ACC112 (cell line): ENCODE measurements around the gene PRSS22.

Source experiments
- H2AFZ ChIP-seq: fragments of 200-600 bp; sonication (generic); one replicate; pipeline ENCODE4 v1.6.0; 2017; ENCODE audit warnings: antibody characterized with exemption, low read length; ENCODE audit not compliant: unreplicated experiment
- H3K27ac ChIP-seq: fragments of 200-600 bp; sonication (generic); 2 replicates; pipeline ENCODE4 v1.5.1; 2014; ENCODE audit warnings: low read depth, mild to moderate bottlenecking, antibody characterized with exemption, low read length, moderate library complexity
- H3K27me3 ChIP-seq: fragments of 200-600 bp; sonication (generic); 2 replicates; pipeline ENCODE4 v1.6.1; 2014; ENCODE audit warnings: mild to moderate bottlenecking, antibody characterized with exemption, low read length, moderate library complexity, mixed read lengths; ENCODE audit not compliant: insufficient read depth
- H3K36me3 ChIP-seq: fragments of 200-600 bp; sonication (generic); 2 replicates; pipeline ENCODE4 v1.6.1; 2016; ENCODE audit warnings: mild to moderate bottlenecking, antibody characterized with exemption, low read length, moderate library complexity, mixed read lengths; ENCODE audit not compliant: insufficient read depth
- H3K4me1 ChIP-seq: fragments of 200-600 bp; sonication (generic); one replicate; pipeline ENCODE4 v1.6.1; 2016; ENCODE audit warnings: low read length, mixed read lengths; ENCODE audit not compliant: insufficient read depth, unreplicated experiment, control insufficient read depth
- H3K4me3 ChIP-seq: fragments of 200-600 bp; sonication (generic); 2 replicates; pipeline ENCODE4 v1.5.1; 2014; ENCODE audit warnings: mild to moderate bottlenecking, low read depth, low read length
- H3K79me2 ChIP-seq: fragments of 200-600 bp; sonication (generic); one replicate; pipeline ENCODE4 v1.6.0; 2016; ENCODE audit warnings: low read length; ENCODE audit not compliant: control insufficient read depth, unreplicated experiment, insufficient read depth

Gene PRSS22

GRCh38 chr16:2898831-2899563 lies 41.0 kb upstream of the PRSS22 start:
- no peaks in the 10 kb centered on the region for H3K27me3 ChIP-seq
- H3K79me2 ChIP-seq = peaks cover 4% of the 10 kb centered on the region
- H3K27ac ChIP-seq = no peak overlapping the region
- no peak overlapping the region for H3K4me3 ChIP-seq
- H2AFZ ChIP-seq = no peak overlapping the region
- peaks cover 21% of the 10 kb centered on the region for H3K4me1 ChIP-seq
- H3K36me3 ChIP-seq = no peaks in the 10 kb centered on the region

DNA sequence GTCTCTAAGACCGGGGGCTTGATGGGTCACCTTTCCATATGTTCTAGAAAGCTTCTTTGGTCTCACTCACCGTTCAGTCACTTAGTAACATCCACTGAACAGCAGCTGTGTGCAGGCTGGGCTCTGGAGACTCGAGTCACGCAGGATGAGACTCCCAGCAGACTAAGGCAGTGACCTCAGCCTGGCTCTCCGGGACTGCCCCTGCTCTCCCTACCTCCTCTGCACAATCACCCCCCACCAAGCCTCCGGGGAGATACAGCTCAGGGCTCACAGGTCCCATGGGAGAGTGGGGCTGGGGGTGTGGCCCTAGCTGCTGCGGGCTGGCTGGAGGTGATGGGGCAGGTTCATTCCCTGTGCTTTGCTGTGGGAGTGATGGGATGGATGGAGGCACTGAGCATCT lies 39.1 kb upstream of the PRSS22 start:
- H3K79me2 ChIP-seq = peaks cover 8% of the 10 kb centered on the region
- H3K27me3 ChIP-seq = no peaks in the 10 kb centered on the region
- no peak overlapping the region for H2AFZ ChIP-seq
- H3K27ac ChIP-seq = no peak overlapping the region
- H3K4me1 ChIP-seq = peaks cover 16% of the 10 kb centered on the region
- H3K36me3 ChIP-seq = no peaks in the 10 kb centered on the region
- no peak overlapping the region for H3K4me3 ChIP-seq

DNA sequence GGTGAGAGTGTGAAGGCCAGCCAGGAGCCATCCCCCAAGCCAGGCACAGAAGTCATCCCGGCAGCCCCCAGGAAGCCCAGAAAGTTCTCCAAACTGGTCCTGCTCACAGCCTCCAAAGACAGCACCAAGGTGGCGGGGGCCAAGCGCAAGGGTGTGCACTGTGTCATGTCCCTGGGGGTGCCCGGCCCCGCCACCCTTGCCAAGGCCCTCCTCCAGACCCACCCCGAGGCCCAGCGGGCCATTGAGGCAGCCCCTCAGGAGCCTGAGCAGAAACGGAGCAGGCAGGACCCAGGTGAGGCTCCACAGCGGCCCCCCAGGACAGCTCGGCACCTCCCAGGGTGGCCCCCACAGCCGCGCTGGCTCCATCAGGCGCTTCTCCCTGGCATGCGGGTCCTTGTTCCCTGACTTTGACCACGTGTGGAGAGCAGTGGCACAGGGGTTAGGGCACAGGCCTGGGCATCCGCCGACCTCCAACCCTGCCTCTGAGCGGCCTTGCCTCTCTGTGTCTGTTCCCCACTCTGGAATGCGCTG lies 38.6 kb upstream of the PRSS22 start:
- Histone ChIP-seq H3K36me3 (no peaks in the 10 kb centered on the region), H3K4me3 (no peak overlapping the region), H2AFZ (no peak overlapping the region), H3K27ac (no peak overlapping the region), H3K4me1 (peaks cover 16% of the 10 kb centered on the region), H3K79me2 (peaks cover 8% of the 10 kb centered on the region), H3K27me3 (no peaks in the 10 kb centered on the region)

GRCh38 chr16:2895813-2896212 lies 37.8 kb upstream of the PRSS22 start:
- no peaks in the 10 kb centered on the region for H3K36me3 ChIP-seq
- no peaks in the 10 kb centered on the region for H3K27me3 ChIP-seq
- peaks cover 8% of the 10 kb centered on the region for H3K79me2 ChIP-seq
- no peak overlapping the region for H2AFZ ChIP-seq
- H3K27ac ChIP-seq = no peak overlapping the region; the same call in 1 of the 2 replicates
- peaks cover 16% of the 10 kb centered on the region for H3K4me1 ChIP-seq
- no peak overlapping the region for H3K4me3 ChIP-seq

DNA sequence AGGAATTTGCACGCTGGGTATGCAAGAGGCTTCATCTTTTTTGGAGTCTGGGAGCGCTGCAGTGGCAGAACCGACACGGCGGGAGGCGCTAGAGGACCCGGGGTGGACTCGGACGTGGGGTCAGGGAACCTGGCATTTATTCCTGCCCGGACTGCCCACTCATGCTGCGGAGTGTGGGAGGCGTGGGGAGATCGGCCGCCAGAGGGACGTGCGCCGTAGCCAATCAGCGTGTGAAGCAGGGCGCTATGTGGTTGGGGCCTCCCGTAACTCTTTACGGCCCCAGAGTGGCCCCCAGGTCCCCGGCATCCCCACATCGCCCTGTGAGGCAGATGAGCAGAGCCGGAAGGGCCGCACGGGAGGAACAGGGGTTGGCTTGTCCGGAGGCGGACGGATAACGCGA lies 36.3 kb upstream of the PRSS22 start:
- Histone ChIP-seq H3K36me3 (no peaks in the 10 kb centered on the region), H3K27ac (no peak overlapping the region), H3K4me1 (peaks cover 16% of the 10 kb centered on the region), H2AFZ (no peak overlapping the region), H3K4me3 (no peak overlapping the region), H3K79me2 (peaks cover 8% of the 10 kb centered on the region), H3K27me3 (no peaks in the 10 kb centered on the region)

- Histone ChIP-seq H3K36me3 (no peaks in the 10 kb centered on the region), H3K4me1 (peaks cover 5% of the 10 kb centered on the region), H3K79me2 (peaks cover 26% of the 10 kb centered on the region), H2AFZ (peak overlapping the region; percentile 90), H3K27ac (peak overlapping the region; percentile 65; the same call in 1 of the 2 replicates), H3K4me3 (peak overlapping the region; percentile 91), H3K27me3 (no peaks in the 10 kb centered on the region)
These were observed 26.1 kb upstream of the PRSS22 start for GRCh38 chr16:2884041-2884451.

- H3K27me3 ChIP-seq = no peaks in the 10 kb centered on the region
- peak overlapping the region; percentile 91 for H3K4me3 ChIP-seq
- peaks cover 22% of the 10 kb centered on the region for H3K79me2 ChIP-seq
- H3K27ac ChIP-seq = peak overlapping the region; percentile 65; the same call in 1 of the 2 replicates
- H3K36me3 ChIP-seq = no peaks in the 10 kb centered on the region
- H3K4me1 ChIP-seq = peaks cover 5% of the 10 kb centered on the region
- peak overlapping the region; percentile 90 for H2AFZ ChIP-seq
These were observed 25.5 kb upstream of the PRSS22 start for GRCh38 chr16:2883458-2883908.

DNA sequence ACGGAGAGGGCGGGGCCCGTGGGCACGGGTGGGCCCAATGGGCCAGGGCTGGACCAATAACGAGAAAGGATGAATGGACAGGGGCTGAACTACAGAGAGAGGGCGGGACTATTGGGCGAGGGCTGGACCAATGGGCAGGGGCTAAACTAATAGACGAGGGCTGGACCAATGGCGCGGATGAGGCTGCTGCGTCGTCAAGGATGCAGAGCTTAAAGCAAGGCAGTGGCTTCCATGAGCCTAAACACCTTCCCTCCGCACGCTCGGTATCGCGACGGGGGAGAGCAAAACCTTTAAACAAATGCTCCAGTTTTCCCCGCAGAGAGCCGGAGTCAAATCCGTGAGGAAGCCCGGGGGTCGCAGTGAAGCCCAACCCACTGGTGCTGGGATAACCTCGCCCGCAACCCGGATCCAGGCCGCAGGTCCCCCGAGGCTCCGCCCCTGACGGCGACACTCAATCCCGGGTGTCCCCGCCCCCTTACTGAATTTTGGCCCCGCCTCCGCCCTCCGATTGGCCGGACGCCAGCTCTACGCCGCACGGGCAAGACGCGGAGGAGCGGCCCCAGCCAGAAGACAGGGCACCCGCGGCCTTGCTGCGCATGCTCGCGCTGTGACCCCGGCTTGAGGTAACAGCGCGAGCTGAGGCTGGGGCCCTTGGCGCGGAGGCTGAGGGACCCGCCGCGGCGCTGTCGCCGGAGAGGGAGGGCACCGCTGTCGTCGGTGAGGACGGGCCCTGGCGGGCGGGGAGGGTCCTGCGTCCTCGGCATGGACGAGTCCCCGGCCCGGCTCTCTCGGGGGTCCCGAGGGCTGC lies 24.9 kb upstream of the PRSS22 start, which contains the start of gene FLYWCH2:
FLYWCH2 (plus strand) TSS at position 566 of the 808 bp plus-strand sequence. CDS start 13,235 bp downstream, outside the sequence.
- H3K27ac ChIP-seq = peak within 1 kb of the TSS; percentile 65
- no peaks in the 10 kb centered on the region for H3K27me3 ChIP-seq
- no peaks in the 10 kb centered on the region for H3K36me3 ChIP-seq
- H3K4me3 ChIP-seq = peak within 1 kb of the TSS; percentile 91
- H3K79me2 ChIP-seq = peaks cover 19% of the 10 kb centered on the region
- H2AFZ ChIP-seq = peak within 1 kb of the TSS; percentile 90
- H3K4me1 ChIP-seq = peaks cover 5% of the 10 kb centered on the region

GRCh38 chr16:2881783-2882649 lies 24.0 kb upstream of the PRSS22 start:
- no peak overlapping the region for H3K27ac ChIP-seq

More at GRCh38 chr16:2881783-2882649, 24.0 kb upstream of the PRSS22 start:
- Histone ChIP-seq H2AFZ (peak overlapping the region; percentile 84), H3K36me3 (no peaks in the 10 kb centered on the region), H3K4me3 (peak overlapping the region; percentile 91), H3K4me1 (peaks cover 5% of the 10 kb centered on the region), H3K27me3 (no peaks in the 10 kb centered on the region), H3K79me2 (peaks cover 16% of the 10 kb centered on the region)
